ENCODE results near the gene SHLD2. TPM values are rescaled to one million over a fixed set of nuclear protein-coding genes. Genes with fewer than 3 reads are reported as not detected.
"Not testable (repeated sequence)": the region's sequence is repeated elsewhere in the genome, so short reads cannot be mapped to it uniquely, and the experiment has no call there.

SHLD2 gene
- total RNA-seq, 4 donors from 2014 or later, result 18.0 to 36.1 (median 20.8) TPM

DNA sequence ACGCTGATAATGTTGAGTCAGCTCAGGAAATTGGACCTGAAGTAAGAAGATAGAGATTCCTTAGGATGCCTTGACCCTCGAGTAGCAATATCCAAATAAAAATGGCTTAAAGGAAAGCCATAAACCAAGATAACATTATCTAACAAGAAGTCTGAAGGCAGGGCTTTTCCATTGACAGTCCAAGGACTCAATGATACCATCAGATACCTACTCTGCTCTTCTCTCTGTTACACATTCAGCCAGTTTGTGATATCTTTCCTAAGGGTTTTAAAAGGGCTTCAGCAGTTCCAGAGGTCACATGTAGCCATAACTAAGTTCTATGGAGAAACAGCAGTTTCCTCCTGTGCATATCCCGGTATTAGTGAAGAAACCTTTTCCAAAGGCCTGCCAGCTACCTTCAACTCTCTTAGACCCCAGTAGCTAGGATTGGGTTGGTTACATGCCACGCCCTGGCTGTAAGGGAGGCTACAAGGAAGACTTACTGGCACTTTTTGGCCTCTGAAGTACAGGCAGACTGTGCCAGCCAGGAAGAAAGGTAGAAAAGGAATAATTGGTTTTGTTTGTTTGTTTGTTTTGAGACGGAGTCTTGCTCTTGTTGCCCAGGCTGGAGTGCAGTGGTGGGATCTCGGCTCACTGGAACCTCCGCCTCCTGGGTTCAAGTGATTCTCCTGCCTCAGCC lies 10.6 kb downstream of the SHLD2 start:
- H3K4me3 ChIP-seq, result no peak overlapping the region
- DNase-seq (ENCODE audit: low spot score in 2 of 2), result no peak
- 82% methylated on average over 7 of the region's 7 CpGs for WGBS
- H3K36me3 ChIP-seq, result peaks cover 66% of the 10 kb centered on the region
- TF ChIP-seq POLR2A (IDR thresholded peaks at IDR 0.05) (no peak), EP300 (IDR thresholded peaks at IDR 0.05) (no peak), POLR2AphosphoS5 (IDR thresholded peaks at IDR 0.05) (no peak)
- TF ChIP-seq, protein P1, sequence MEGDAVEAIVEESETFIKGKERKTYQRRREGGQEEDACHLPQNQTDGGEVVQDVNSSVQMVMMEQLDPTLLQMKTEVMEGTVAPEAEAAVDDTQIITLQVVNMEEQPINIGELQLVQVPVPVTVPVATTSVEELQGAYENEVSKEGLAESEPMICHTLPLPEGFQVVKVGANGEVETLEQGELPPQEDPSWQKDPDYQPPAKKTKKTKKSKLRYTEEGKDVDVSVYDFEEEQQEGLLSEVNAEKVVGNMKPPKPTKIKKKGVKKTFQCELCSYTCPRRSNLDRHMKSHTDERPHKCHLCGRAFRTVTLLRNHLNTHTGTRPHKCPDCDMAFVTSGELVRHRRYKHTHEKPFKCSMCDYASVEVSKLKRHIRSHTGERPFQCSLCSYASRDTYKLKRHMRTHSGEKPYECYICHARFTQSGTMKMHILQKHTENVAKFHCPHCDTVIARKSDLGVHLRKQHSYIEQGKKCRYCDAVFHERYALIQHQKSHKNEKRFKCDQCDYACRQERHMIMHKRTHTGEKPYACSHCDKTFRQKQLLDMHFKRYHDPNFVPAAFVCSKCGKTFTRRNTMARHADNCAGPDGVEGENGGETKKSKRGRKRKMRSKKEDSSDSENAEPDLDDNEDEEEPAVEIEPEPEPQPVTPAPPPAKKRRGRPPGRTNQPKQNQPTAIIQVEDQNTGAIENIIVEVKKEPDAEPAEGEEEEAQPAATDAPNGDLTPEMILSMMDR (IDR thresholded peaks at IDR 0.05), result no peak
- no peaks in the 10 kb centered on the region for H3K4me1 ChIP-seq
- H3K27me3 ChIP-seq, result no peaks in the 10 kb centered on the region
- no peak overlapping the region for H3K27ac ChIP-seq
- H3K9me3 ChIP-seq, result no peaks in the 10 kb centered on the region

DNA sequence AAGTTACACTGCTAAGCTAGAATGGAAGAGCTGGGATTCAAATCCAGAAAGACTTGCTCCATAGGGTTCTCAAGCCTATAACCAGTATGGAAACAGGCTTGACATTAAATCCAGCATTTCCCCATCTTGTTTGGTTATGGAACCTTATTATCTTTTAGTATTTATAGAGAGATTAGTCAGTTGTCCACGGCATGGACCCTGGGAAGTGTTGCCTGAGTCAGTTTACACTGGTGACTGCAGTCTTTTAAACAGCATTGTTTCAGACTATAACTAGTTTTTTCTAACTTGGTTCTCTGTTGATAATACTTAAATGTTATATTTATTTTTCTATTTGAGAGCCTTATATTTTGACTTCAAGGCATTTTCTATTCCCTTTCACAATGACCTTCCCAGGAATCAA lies 23.1 kb downstream of the SHLD2 start:
- no CpG with 5 or more reads among the region's 1 CpG for WGBS
- H3K27me3 ChIP-seq; H3K4me1 ChIP-seq; H3K9me3 ChIP-seq; H3K27ac ChIP-seq; H3K4me3 ChIP-seq; H3K36me3 ChIP-seq; DNase-seq (ENCODE audit: low spot score in 2 of 2): not testable (repeated sequence)

DNA sequence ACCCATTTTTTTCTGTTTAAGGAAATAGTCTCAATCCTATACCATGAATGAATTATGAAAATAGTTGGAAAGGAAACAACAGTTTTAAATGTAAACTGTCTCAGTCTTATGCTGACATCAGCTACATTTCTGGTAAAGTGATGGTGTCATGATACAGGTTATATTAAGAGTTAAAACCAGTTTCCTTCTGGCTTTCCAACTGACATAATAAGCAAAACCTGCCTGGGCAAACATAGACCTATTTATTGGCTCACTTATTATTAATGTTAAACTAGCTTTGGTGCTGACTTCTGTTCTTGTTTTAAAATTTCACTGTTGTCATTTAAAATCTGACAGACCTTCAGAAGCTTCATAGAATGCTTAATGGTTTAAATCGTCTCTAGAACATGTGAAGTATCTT lies 24.0 kb downstream of the SHLD2 start:
- H3K27me3 ChIP-seq; H3K36me3 ChIP-seq; H3K9me3 ChIP-seq; H3K27ac ChIP-seq; H3K4me3 ChIP-seq; H3K4me1 ChIP-seq; DNase-seq (ENCODE audit: low spot score in 2 of 2): not testable (repeated sequence)
- WGBS, result 43% methylated on average over 1 of the region's 1 CpG

DNA sequence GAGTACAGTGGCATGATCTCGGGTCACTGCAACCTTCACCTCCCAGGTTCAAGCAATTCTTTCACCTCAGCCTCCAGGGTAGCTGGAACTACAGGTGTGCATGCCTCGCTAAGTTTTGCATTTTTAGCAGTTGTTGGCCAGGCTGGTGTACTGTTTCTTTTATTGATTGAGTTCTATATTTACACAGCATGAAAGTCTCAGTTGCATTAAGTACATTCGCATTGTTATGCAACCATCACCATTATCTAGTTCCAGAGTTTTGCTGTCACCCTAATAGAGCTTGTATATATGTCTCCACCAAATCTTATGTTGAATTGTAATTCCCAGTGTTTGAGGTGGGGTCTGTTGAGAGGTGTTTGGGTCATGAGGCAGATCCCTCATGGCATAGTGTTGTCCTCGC lies 28.3 kb downstream of the SHLD2 start:
- not testable (repeated sequence) for H3K9me3 ChIP-seq; H3K4me1 ChIP-seq; H3K4me3 ChIP-seq; DNase-seq (ENCODE audit: low spot score in 2 of 2); H3K36me3 ChIP-seq; H3K27me3 ChIP-seq; H3K27ac ChIP-seq
- 88% methylated on average over 2 of the region's 4 CpGs for WGBS

DNA sequence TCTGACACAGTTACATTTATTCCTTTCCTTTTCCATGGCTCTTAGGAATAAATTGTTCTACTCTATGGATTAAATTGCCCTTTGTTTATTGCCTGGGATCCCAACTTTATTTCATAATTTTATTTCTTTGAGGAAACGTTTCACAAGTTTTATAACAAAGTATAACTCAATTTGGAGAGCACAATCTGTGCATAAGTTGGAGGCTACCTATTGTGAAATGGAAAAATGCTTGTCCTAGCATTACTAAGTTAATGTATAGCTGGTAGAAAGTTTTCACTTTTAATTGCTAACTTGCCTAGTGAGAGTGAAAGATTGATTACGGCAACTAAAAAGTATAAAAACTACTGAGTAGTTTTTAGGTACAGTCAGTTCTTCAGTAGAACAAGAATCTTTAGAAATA lies 32.0 kb downstream of the SHLD2 start:
- H3K36me3 ChIP-seq, result not testable (repeated sequence)

DNA sequence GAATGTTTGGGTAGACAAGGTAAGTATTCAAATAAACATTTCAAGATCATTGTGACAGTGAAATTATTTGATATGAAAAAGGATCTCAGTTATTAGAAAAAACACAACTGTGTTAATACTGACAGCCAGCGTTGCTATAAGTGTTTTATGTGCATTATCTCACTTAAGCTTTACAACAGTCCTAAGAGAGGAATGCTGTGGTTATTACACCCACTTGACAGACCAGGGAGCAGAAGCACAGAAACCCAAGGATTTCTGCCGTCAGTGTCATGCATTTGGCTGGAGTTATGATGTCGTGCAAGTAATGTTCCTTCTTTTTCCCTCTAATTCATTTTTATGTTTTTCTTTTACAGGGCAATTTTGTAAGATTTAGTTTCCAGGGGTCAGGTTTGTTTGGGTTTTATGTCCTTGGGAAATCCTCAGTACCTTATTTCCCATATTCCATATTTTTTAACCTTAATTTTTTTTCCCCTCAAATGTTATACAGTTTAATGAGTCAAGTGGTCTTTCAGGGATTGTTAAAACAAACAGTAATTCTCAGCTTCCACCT lies 32.7 kb downstream of the SHLD2 start:
- H3K9me3 ChIP-seq; H3K27me3 ChIP-seq; H3K36me3 ChIP-seq; DNase-seq (ENCODE audit: low spot score in 2 of 2); H3K27ac ChIP-seq; H3K4me3 ChIP-seq; H3K4me1 ChIP-seq: not testable (repeated sequence)
- 92% methylated on average over 3 of the region's 3 CpGs for WGBS

More for the DNA sequence above, 32.0 kb downstream of the SHLD2 start:
- WGBS, result 75% methylated on average over 2 of the region's 2 CpGs
- not testable (repeated sequence) for H3K9me3 ChIP-seq; DNase-seq (ENCODE audit: low spot score in 2 of 2); H3K4me3 ChIP-seq; H3K27ac ChIP-seq; H3K4me1 ChIP-seq; H3K27me3 ChIP-seq

DNA sequence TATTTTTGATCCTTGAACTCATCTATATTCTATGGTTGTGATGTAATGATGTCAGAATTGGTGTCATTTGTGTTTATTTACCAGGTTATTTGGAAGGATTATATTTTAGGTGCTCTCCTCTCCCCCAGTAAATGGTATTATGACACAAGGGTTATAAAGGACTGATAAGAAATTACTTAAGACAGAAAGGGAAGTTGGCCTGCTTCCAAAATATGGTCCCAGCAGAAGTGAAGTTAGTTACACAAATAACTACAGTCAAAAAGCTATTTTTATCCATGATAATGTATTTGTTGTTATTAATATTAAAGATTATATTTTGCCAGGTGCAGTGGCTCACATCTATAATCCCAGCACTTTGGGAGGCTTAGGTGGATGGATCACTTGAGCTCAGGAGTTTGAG lies 37.2 kb downstream of the SHLD2 start:
- not testable (repeated sequence) for H3K4me3 ChIP-seq; H3K27ac ChIP-seq; H3K4me1 ChIP-seq; H3K27me3 ChIP-seq; H3K36me3 ChIP-seq; H3K9me3 ChIP-seq; DNase-seq (ENCODE audit: low spot score in 2 of 2)

DNA sequence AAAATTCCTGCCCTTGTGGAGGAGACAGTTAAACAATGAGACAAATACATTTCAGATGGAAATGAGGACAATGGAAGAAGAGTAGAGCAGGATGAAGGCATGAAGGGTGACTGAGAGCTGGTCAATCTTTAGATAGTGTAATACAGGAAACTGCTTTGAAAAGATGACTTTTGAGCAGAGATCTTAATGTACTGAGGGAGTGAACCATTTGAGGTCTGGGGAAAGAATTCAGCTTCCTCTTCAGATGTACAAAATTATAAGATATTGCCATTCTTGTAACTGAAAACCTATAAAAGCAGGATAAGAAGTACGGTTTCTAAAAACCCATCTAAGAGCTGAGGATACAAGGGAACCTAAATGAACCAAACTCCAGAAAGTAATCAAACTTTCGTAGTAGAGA lies 38.9 kb downstream of the SHLD2 start:
- 81% methylated on average over 2 of the region's 2 CpGs for WGBS
- H3K36me3 ChIP-seq; H3K4me1 ChIP-seq; H3K4me3 ChIP-seq; DNase-seq (ENCODE audit: low spot score in 2 of 2); H3K9me3 ChIP-seq; H3K27ac ChIP-seq; H3K27me3 ChIP-seq: not testable (repeated sequence)

DNA sequence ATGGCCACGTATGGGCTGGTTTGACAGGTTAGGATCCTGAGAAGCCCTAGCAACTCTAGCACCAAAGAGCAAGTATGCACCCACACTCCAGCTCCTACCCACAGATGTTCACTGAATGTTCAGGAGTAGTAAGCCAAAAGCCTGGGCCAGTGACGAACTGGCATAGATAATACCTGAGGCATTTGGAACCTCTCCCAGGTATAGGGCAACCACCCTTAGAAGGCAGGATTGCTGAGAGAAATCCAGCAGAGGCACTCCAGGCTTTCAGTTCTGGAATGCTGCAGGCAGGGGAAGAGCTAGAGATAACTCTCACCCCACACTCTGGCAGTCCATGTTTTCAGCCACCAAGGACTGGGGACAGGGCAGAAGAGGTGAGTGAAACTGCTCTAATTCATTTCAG lies 39.4 kb downstream of the SHLD2 start:
- H3K27me3 ChIP-seq; H3K27ac ChIP-seq; H3K4me1 ChIP-seq; H3K36me3 ChIP-seq; H3K9me3 ChIP-seq; H3K4me3 ChIP-seq; DNase-seq (ENCODE audit: low spot score in 2 of 2): not testable (repeated sequence)
- 50% methylated on average over 2 of the region's 2 CpGs for WGBS

DNA sequence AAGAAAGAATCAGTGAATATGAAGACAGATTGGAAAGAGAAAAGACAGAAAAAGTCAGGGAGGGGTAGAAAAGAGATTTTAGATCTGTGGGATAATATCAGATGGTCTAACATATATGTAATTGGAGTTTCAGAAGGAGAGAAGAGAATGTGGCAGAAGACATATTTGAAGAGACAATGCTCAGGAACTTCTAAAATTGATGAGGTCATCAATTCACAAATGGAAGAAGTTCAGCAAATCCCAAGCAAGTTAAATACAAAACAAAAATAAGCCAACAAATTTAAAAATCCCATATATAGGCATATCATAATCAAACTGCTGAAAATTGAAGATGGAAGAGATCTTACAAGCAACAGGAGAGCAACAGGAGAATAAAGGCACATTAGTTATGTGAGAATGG lies 42.5 kb downstream of the SHLD2 start:
- DNase-seq (ENCODE audit: low spot score in 2 of 2); H3K27ac ChIP-seq; H3K4me1 ChIP-seq; H3K36me3 ChIP-seq; H3K9me3 ChIP-seq; H3K27me3 ChIP-seq; H3K4me3 ChIP-seq: not testable (repeated sequence)

DNA sequence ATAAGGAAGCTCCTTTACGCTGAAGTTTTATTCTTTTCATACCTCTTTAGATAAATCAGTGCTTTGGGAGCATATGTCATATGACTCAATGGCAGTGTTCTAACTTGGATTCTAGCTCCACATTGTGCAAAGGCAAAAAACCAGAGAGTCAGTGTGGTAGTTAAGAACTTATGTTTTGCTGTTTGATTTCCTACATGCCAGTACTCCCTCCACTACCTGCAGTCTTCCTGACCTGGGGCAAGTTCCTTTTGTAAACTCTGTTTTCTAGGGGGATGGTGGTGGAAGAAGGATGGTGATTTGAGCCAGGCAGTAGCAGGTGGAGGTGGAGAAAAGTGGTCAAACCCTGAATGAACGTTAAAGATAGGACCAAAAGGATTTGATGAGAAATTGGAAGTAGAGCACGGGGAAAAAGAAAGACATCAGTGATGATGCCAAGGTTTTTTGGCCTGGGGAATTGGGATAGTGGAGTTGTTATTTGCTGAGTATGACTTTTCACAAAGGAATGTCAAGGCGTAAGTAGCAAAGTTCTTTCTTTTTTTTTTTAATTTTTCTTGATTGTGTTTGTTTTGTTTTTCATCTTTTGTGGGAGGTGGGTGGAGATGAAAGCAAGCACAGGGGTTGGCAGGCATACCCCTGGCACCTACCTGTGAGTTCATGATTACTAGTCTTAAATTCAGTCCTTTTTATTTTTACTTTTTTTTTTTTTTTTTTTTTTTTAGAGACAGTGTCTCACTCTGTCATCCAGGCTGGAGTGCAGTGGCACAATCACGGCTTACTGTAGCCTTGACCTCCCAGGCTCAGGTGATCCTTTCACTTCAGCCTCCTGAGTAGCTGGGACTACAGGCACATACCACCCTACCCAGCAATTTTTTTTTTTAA lies 47.5 kb downstream of the SHLD2 start:
- DNase-seq (ENCODE audit: low spot score in 2 of 2), result not testable (repeated sequence)
- H3K27ac ChIP-seq, result peak overlapping the region; percentile 75

DNA sequence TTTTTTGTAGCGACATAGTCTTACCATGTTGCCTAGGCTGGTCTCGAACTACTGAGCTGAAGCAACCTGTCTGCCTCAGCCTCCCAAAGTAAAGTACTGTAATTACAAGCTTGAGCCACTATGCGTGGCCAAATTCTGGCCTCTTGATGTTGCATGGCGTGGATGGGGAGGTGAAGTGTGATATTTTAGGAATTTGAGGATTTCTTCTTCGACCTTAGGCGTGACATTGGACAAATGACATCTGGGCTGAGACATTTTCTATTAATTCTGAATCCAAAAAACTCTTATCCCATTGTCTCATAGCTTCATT lies 48.1 kb downstream of the SHLD2 start:
- DNase-seq (ENCODE audit: low spot score in 2 of 2); H3K27me3 ChIP-seq; H3K9me3 ChIP-seq; H3K36me3 ChIP-seq; H3K4me1 ChIP-seq; H3K4me3 ChIP-seq: not testable (repeated sequence)
- 80% methylated on average over 6 of the region's 6 CpGs for WGBS
- peak overlapping the region; percentile 75 for H3K27ac ChIP-seq

More for the DNA sequence above, 47.5 kb downstream of the SHLD2 start:
- H3K27me3 ChIP-seq, H3K9me3 ChIP-seq, H3K36me3 ChIP-seq, H3K4me3 ChIP-seq, H3K4me1 ChIP-seq: not testable (repeated sequence)
- WGBS, result 21% methylated on average over 5 of the region's 5 CpGs

DNA sequence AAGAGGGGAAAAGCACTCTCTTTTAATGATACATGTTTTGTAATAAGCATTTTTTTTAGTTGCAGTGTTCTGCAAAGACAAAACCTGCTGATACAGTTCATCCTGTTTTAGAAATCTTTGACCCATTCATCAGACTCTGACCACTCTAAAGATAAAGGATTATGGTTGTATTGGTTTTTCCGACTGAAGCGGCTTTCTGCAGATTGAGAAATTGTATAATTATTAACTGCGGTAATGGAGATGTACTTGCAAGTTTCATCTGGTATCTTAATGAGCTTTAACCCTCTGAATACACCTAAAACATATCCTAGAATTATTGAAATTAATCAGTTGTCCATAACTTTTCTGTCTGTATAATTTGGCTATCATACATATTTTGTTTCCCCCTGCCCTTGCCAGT lies 50.6 kb downstream of the SHLD2 start:
- 100% methylated on average over 1 of the region's 3 CpGs for WGBS
- H3K9me3 ChIP-seq, result not testable (repeated sequence)

More for the DNA sequence above, 50.6 kb downstream of the SHLD2 start:
- not testable (repeated sequence) for H3K36me3 ChIP-seq; H3K4me1 ChIP-seq; H3K27me3 ChIP-seq; H3K27ac ChIP-seq; DNase-seq (ENCODE audit: low spot score in 2 of 2); H3K4me3 ChIP-seq

Measured in suprapubic skin (tissue), 4 donors.